ENCODE measurements around the gene CCDC141. TPM values are rescaled to one million over a fixed set of nuclear protein-coding genes. Genes with fewer than 3 reads are reported as not detected.
A peak's percentile ranks its signal among the peaks of the same experiment; 100 is the strongest.

Gene CCDC141
- polyA plus RNA-seq, 3 donors, result 0.12 to 0.83 (median 0.41) TPM

GRCh38 chr2:178874529-178875240 is 175.3 kb downstream of the CCDC141 start:
- DNase-seq (ENCODE audit: low read depth in 3 of 3, low spot score in 2 of 3), result no peak

- no peak for DNase-seq (ENCODE audit: low read depth in 3 of 3, low spot score in 2 of 3)
Observed at GRCh38 chr2:178873912-178874311, 176.0 kb downstream of the CCDC141 start.

DNA sequence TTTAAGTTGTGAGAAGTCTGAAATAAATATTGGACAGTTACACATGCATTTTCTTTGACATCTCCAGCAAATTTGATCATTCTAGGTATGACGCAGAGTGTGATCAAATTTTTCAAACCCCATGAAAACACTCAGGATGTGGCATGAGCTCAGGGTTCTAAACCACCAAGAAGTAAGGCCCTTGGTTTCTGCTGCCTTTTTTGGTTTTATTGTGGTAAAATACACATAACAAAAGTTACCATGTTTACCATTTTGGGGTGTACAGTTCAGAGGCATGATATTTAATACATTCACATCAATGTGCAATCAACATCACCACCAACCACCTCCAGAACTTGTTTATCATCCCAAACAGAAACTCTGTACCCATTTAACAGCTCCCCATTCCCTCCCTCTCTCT is 178.4 kb downstream of the CCDC141 start:
- DNase-seq (ENCODE audit: low read depth in 3 of 3, low spot score in 2 of 3), result no peak

DNA sequence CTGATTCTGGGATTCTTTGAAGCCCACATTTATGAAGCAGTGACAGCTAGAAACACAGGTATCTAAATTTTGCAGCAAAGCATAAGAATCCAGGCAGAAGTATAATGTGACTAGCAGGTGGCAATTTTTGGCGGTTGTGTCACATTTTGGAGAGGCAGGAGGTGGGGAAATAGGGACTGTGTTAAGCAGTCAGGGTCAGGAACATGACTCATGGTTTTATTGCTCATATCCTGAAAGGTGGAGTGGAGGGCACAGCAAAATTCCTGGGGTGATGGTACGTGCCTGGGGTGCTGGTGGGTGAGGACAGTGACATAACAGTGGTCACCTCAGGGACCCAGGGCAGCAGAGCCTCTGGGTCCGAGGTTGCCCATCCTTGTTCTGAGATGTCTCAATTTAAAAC is 179.2 kb downstream of the CCDC141 start:
- no peak for DNase-seq (ENCODE audit: low read depth in 3 of 3, low spot score in 2 of 3)

DNA sequence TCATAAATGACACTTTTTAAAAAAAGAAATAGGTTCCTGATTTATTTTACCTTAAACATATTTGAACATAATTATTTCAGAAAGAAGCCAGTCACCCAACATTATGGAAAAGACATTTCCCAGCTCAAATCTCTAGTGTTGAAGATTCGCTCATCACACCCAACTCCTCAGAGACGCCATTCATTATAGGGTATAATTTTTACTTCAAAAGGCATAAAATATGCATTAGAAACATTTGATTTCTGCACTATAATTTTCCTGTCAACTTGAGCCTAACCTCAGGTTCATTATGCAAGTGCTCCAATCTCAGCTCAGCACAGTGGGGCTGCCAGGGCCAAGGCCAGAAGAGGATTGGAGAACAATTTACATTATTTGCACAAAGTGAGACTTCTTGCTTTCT is 183.9 kb downstream of the CCDC141 start:
- DNase-seq (ENCODE audit: low read depth in 3 of 3, low spot score in 2 of 3), result no peak

DNA sequence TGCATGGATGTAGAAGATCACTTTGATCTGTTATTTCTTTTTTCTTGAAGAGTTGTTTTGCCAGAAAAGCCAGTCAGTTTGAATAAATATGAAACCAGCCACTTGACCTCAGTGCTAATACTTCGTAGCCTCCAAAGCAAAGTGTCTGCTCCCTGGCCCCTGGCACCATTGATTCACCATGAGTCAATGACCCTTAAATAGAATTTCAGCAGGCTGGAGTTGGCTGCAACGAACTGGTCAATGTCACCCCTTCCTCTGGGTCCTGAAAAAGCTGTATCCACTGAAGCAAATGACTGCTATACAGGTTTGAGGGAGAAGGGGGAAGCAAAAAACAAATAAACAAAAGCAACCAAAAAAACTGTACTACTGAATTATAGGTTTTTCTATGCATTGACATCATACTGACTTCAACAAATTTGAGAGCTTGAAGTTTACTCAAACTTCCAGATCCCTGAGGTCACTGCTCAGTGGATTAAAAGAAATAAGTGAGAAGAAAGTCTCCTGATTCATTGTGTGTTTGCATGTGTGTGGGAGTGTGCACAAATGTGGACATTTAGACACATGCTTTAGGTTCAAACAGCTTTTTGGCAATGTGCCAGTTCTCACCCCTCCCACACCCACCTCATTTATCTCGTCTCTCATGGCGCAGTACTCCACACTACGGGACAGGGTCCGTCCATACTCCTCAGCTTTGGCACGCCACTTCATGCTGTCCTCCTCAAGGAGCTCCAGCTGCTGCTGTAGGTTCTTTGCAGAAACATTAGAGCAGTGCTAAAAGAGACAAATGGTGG is 184.6 kb downstream of the CCDC141 start:
- DNase-seq (ENCODE audit: low read depth in 3 of 3, low spot score in 2 of 3), result peak in 2 of 3 donors; percentile 4 to 13

DNA sequence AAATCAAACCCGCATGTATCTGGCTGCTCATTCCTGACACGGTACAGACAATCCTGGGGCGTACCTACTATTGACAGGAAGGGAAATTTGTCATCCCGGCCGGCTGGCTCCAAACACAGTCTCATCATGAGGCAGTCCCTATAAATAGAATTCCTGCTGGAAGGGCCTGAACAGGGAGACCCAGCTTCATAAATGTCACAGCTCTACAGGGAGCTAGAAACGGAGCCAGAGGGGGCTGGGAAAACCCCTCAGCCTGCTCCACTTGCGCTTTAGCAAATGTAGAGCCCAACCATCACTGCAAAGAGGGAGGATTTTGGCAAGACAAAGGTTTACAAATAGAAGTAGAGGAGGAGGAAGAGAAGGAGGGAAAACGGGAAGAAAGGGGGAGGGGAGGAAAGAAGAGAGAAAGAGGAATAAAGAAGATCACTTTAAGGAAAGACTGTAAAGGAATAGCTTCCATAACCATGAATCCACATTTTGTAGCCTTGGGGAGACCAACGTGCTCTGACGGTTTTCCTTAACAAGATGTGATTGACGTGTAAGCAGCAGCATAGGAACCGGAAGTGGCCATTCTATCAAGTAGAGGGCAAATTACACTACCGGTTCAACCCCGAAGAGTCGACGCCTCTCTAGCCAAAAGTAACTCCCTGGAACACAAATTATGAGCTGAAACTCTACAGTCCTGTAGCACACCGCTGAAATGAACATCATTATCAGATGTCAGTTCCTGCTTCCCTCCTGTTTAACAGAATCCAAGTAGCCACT is 185.9 kb downstream of the CCDC141 start:
- no peak for DNase-seq (ENCODE audit: low read depth in 3 of 3, low spot score in 2 of 3)

DNA sequence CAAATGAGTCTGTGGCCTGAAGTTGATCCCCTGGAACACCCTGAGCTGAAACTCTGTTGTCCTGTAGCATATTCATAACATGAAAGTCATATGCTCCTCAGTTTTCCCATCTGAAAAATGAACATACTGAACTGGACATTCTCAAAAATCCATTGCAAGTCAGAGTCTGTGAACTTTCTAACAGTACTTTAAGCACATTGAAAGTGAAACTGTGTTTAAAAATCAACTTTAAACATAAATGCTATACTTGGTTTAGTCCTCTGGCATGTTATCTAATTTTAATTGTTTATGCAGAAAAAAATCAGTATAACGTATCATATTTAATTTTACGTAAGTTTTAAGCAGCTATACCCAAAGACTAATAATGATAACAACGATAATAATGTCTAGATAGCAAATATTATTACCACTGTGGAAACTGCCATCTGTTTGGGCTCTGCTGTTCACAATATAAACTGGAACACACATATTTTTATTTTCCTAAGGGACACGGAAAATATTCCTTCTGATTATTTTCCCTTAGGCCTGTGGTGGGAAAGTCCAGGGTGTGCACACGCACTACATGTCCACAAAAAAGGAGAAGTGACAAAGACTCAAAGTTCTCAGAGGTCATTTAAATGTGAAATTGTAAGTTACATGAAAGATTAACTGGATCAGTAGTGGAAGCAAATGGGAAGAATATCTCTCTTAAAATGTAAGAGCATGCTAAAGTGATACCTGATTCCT is 186.6 kb downstream of the CCDC141 start:
- DNase-seq (ENCODE audit: low read depth in 3 of 3, low spot score in 2 of 3), result no peak

DNA sequence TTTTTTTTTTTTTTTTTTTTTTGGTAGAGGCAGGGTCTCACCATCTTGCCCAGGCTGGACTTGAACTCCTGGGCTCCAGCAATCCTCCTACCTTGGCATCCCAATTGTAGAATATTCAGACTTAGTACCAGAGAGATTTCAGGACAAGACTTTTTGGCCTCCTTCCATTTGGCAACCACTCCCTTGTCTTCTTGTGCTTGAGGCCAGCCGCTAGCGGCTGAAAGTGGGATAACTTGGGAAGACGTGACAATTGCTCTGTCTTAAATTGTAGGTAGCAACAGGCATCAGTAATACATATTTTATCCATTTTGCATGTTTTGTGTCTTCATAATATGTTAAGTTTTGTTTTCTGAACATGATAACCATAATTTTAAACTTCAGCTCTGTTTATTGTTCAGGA is 189.4 kb downstream of the CCDC141 start:
- no peak for DNase-seq (ENCODE audit: low read depth in 3 of 3, low spot score in 2 of 3)

DNA sequence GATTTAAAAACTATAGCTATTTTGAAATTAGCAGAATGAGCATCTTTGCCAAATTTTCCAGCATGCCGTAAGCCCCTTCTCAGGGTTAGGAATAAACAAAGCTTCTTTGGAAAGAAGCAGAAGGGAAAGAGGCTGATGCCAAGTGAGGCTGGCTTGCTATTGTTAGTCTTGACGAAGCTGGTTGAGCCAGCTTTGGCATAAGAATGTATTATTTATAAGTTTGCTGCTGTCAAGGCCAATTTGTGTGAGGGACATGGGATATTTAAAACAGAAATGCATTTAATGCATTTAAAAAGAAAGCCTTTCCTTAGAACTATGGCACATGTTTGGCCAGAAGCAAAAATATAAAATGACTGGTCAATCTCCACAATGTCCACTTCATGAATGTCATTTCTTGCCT is 190.2 kb downstream of the CCDC141 start:
- no peak for DNase-seq (ENCODE audit: low read depth in 3 of 3, low spot score in 2 of 3)

DNA sequence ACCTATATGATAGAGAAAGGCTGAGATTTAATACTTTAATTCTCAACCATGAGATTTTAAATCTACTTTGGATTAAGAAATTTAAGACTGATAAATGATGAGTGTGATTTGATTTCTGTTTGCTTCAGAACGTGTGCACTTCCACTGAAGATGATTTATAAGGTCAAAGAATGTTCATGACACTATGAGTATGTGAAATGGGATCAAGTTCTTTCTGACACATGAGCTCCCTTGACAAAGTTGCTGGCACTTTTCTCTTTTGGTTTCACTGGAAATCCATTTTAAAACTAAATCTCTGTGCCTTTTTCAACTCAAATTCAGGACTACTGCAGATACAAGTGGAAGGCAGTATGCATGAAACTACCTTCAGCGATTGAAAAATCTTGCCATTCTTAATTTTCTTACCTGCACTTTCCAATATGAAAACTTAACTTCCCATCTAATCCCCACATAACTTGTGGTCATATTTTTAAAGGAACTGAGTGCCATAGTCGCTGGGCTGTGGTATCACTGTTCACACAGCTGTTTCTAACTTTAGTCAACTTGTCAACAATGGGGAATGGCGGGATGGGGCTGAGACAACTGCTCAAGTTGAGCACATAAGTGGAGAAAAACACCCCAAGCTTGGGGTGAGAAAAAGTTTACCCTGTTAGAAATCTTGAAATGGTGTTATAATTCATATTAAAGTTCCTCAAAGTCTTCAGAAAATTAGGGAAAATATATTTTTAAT is 190.9 kb downstream of the CCDC141 start:
- no peak for DNase-seq (ENCODE audit: low read depth in 3 of 3, low spot score in 2 of 3)

DNA sequence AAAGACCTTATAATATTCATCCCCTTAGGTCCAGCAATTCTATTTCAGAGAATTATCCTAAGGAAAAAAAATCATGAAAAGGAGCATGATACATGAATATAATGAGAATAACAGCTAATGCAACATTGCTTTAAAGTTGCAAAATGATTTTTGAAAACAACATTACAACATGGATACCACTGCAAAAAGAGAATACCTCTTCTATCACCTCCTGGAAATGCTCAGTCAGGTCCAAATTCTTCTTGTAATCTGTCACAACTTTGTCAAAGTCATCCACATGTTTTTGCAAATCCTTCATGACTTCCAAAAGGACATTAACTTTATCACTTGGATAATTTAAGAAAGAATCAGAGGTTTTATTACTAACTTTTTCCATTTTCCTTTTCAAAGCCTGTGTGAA is 194.8 kb downstream of the CCDC141 start:
- no peak for DNase-seq (ENCODE audit: low read depth in 3 of 3, low spot score in 2 of 3)

DNA sequence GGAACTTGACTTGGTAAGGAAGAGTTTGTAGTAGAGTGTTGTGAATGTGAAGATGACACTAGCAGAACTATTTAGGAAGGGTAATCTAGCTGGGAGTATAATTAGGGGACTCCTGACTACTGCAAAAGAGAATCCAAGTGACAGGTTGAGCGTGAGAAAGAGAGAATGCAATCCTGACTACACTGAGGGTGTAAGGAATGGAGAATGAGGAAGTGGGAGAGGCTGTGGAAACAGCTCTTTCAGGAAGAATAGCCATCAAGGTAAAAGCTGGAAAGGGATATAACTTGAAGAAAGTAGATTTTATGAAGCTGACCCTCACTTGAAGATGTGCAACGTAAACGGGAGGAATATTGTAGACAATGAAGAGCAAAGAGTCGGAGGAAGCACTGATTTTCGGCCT is 201.6 kb downstream of the CCDC141 start:
- no peak for DNase-seq (ENCODE audit: low read depth in 3 of 3, low spot score in 2 of 3)

DNA sequence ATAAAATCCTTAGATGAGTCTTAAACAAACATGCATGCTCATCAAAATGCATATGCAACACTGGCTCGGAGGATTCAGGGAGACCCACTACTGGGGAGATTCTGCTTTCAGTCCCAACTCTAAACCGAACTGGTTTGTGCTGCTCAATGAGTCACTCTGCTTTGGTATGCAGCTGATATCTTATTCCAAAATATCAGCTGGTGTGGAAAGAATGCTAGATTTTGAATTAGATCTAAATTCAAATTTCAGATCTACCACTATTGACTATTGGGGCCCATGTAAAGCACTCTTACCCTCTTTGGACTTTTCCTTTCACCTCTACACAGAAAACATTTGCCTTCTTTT is 203.5 kb downstream of the CCDC141 start:
- DNase-seq (ENCODE audit: low read depth in 3 of 3, low spot score in 2 of 3), result no peak

DNA sequence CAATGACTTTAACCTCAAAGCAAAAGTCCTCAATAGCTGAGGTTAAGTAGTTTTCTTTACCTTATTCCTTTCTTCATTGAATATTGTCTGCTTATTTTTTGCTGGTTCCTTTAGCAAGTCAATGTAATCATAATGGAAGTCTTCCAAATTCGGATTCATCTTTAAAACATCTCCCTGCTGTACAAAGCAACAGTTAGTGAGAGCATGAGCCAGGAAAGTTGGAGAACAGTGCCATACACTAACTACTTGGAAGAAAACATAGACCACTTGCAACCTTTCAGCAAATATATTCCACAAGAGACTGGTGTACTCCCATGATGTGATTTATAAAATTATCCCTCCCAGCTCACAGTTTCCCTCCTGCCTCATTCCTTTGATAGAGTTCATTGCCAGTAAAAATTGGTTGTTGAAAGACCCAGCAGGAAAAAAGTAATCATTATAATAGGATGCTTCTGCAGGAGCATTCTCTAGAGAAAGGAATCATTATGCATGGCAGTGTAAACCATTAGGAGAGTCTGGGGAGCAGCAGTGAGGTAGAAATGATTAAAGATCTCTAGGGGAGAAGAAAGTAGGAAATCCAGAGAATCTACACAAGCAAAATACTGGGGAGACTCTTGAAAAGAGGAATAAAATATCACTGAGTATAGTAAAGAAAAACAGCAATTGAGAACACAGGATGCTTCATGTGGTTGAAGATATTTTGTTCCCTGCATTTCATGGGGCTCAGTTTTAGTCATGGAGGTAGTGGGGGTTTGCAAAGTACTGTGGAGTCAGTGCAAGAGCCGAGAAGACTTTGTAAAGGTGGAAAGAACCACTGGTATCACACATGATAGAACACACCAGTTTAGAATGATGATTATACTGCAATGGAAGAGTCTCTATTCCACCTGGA is 204.1 kb downstream of the CCDC141 start:
- DNase-seq (ENCODE audit: low read depth in 3 of 3, low spot score in 2 of 3), result no peak

GRCh38 chr2:178844701-178845100 is 205.2 kb downstream of the CCDC141 start:
- no peak for DNase-seq (ENCODE audit: low read depth in 3 of 3, low spot score in 2 of 3)

- no peak for DNase-seq (ENCODE audit: low read depth in 3 of 3, low spot score in 2 of 3)
Observed at GRCh38 chr2:178844269-178844668, 205.7 kb downstream of the CCDC141 start.

DNA sequence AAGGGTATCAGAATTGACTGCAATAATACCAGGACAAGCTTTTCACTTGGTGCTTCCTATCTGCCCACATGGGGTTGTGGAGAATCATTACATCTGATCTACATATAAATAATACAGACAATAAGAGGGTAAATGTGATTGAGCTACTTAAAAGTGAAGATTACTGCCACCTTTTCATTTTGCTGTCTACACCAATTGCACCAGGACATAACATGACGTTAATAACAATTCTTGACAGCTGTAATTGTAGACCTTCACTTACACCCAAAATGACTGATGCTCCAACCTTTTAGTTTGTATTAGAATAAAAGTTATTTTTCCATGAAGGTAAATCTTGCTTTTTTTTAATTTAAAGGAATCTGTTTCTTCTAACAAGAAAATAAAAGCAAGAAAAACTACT is 206.2 kb downstream of the CCDC141 start:
- no peak for DNase-seq (ENCODE audit: low read depth in 3 of 3, low spot score in 2 of 3)

DNA sequence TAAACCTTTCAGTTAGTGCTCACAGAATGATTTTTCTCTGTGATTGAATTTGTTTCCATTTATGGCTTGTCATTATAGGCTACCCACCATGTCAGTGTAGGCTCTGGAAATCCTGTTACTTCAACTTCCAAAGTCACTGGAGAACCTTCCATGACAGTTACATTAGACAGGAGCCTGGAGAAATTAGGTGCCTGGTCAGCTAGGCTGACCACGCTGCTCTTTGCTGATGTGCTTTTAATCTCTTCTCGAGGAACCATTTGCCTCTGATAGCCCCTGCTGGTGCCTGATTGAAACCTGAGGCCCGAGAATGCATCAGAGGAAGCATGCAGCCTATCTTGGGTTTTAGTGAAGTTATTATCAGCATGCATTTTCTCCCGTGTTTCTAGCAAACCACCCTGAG is 213.1 kb downstream of the CCDC141 start:
- no peak for DNase-seq (ENCODE audit: low read depth in 3 of 3, low spot score in 2 of 3)
